K562 (cell line): ENCODE results near the gene IL5. TPM values are rescaled to one million over a fixed set of nuclear protein-coding genes. Genes with fewer than 3 reads are reported as not detected.

Experiments used
- DDX20 ChIP-seq: fragments of 450-650 bp; IDR thresholded peaks from 2 replicates; pipeline ENCODE4 v1.6.1; 2016; ENCODE audit warnings: missing genetic modification characterization, low read depth, mild to moderate bottlenecking, missing compliant biosample characterization, moderate library complexity
- DMBX1 ChIP-seq: fragments of 250-450 bp; sonication (Bioruptor Pico); IDR thresholded peaks from 2 replicates; pipeline ENCODE4 v1.8.0; 2022; ENCODE audit warnings: inconsistent platforms, mild to moderate bottlenecking, moderate library complexity, borderline replicate concordance
- GABPB2 ChIP-seq: fragments of 250-450 bp; sonication (Bioruptor Pico); conservative IDR thresholded peaks from 2 replicates; pipeline ENCODE4 v1.5.1; 2021; ENCODE audit warnings: mild to moderate bottlenecking
- HDAC2 ChIP-seq: fragments of 450-650 bp; IDR thresholded peaks from 2 replicates; pipeline ENCODE4 v1.6.1; 2016; ENCODE audit warnings: mild to moderate bottlenecking
- HMGN3 ChIP-seq: IDR thresholded peaks from 2 replicates; pipeline ENCODE4 v1.6.1; 2011; ENCODE audit warnings: borderline replicate concordance, low read depth, mild to moderate bottlenecking, mixed read lengths, low read length; ENCODE audit not compliant: insufficient read length; ENCODE audit errors: extremely low read depth
- HSF4 ChIP-seq: fragments of 250-450 bp; sonication (Bioruptor Pico); IDR thresholded peaks from 2 replicates; pipeline ENCODE4 v2.1.2; 2022; ENCODE audit warnings: mild to moderate bottlenecking, moderate library complexity, borderline replicate concordance
- ILF3 ChIP-seq: fragments of 450-650 bp; IDR thresholded peaks from 2 replicates; pipeline ENCODE4 v1.6.1; 2018; ENCODE audit warnings: antibody characterized with exemption, mild to moderate bottlenecking, moderate library complexity, borderline replicate concordance
- JUND ChIP-seq, 2 experiments: IDR thresholded peaks; 2 replicates in 1 of 2; 3 replicates in 1 of 2; pipeline ENCODE4 v1.6.1; 2011; ENCODE audit warnings: borderline replicate concordance in 2 of 2, low read depth in 2 of 2, low read length in 2 of 2, improper control_type of control experiment in 1 of 2, missing biosample characterization in 1 of 2, missing genetic modification characterization in 1 of 2, missing genetic modification reagents in 1 of 2
- LEF1 ChIP-seq: fragments of 450-650 bp; IDR thresholded peaks from 2 replicates; pipeline ENCODE4 v1.6.1; 2016; ENCODE audit warnings: mild to moderate bottlenecking
- MAFG ChIP-seq: fragments of 450-650 bp; conservative IDR thresholded peaks from 2 replicates; pipeline ENCODE4 v1.6.1; 2016; ENCODE audit warnings: missing genetic modification characterization, missing compliant biosample characterization
- NFE2 ChIP-seq: IDR thresholded peaks from 2 replicates; pipeline ENCODE4 v1.6.1; 2014; ENCODE audit warnings: antibody characterized with exemption, low read depth
- NFRKB ChIP-seq: fragments of 450-650 bp; IDR thresholded peaks from 2 replicates; pipeline ENCODE4 v1.6.1; 2016; ENCODE audit warnings: low read depth
- POLR3A ChIP-seq: IDR thresholded peaks from 2 replicates; pipeline ENCODE4 v1.6.1; 2011; ENCODE audit warnings: borderline replicate concordance, mild to moderate bottlenecking, moderate library complexity; ENCODE audit not compliant: insufficient read length, insufficient read depth; ENCODE audit errors: extremely low read depth
- RBBP5 ChIP-seq: fragments of 200-600 bp; sonication (generic); IDR thresholded peaks from 2 replicates; pipeline ENCODE4 v1.6.1; 2012; ENCODE audit warnings: borderline replicate concordance, mild to moderate bottlenecking, low read length, control low read depth, inconsistent platforms; ENCODE audit not compliant: insufficient read depth, poor library complexity, severe bottlenecking
- SAFB ChIP-seq: fragments of 200-400 bp; formaldehyde crosslinking; IDR thresholded peaks from 2 replicates; pipeline ENCODE4 v1.6.1; 2017; ENCODE audit warnings: low read depth, low read length, borderline replicate concordance
- SMAD4 ChIP-seq: fragments of 250-450 bp; sonication (Bioruptor Pico); conservative IDR thresholded peaks from 2 replicates; pipeline ENCODE4 v1.8.0; 2021; ENCODE audit warnings: inconsistent platforms, mild to moderate bottlenecking, moderate library complexity
- SMARCC2 ChIP-seq: fragments of 450-650 bp; IDR thresholded peaks from 2 replicates; pipeline ENCODE4 v1.6.1; 2017; ENCODE audit warnings: antibody characterized with exemption, moderate library complexity, mild to moderate bottlenecking, low read depth
- TBL1XR1 ChIP-seq, 2 experiments: IDR thresholded peaks; 2 replicates each; pipeline ENCODE4 v1.6.1; 2012; ENCODE audit warnings: improper control_type of control experiment in 2 of 2, low read length in 2 of 2, mild to moderate bottlenecking in 1 of 2
- TRIM28 ChIP-seq: fragments of 450-650 bp; IDR thresholded peaks from 2 replicates; pipeline ENCODE4 v1.6.1; 2017
- YY1 ChIP-seq, 3 experiments: IDR thresholded peaks; 2 replicates each; pipeline ENCODE4 v1.6.1; 2011; ENCODE audit warnings: low read length in 2 of 3, mild to moderate bottlenecking in 2 of 3, moderate library complexity in 2 of 3, borderline replicate concordance in 1 of 3, control low read depth in 1 of 3, low read depth in 1 of 3; ENCODE audit not compliant: insufficient read depth in 3 of 3, insufficient replicate concordance in 2 of 3, control insufficient read depth in 1 of 3, insufficient read length in 1 of 3; ENCODE audit errors: extremely low read depth in 1 of 3
- ZBTB17 ChIP-seq: fragments of 450-650 bp; formaldehyde crosslinking; IDR thresholded peaks from 2 replicates; pipeline ENCODE4 v1.4.0; 2020; ENCODE audit warnings: mild to moderate bottlenecking
- ZNF133 ChIP-seq: fragments of 250-450 bp; sonication (Bioruptor Pico); IDR thresholded peaks from 2 replicates; pipeline ENCODE4 v1.4.0; 2020; ENCODE audit warnings: mild to moderate bottlenecking
- ZNF197 ChIP-seq: fragments of 200-800 bp; sonication (Bioruptor generic); IDR thresholded peaks from 2 replicates; pipeline ENCODE4 v1.6.1; 2016; ENCODE audit warnings: low read depth, missing genetic modification characterization, missing compliant biosample characterization
- polyA plus RNA-seq, 8 experiments: library from polyadenylated mRNA; depleted of rRNA in 4 of 8; stranded (reverse) in 5 of 8; unstranded in 3 of 8; fragments of >200 nt; fragmentation: Nextera tagmentation in 2 of 8; fragmentation: Illumina TruSeq in 1 of 8; extraction: Ambion mirVana in 2 of 8; extraction: Trizol in 1 of 8; gene quantifications; 2 replicates each; pipeline versions ENCODE4 v1.2.1 to v1.2.3, GENCODE V29; 2011 to 2014; ENCODE audit warnings: inconsistent platforms in 1 of 8, missing spikeins in 1 of 8
- total RNA-seq, 7 experiments: library from RNA; depleted of rRNA in 6 of 7; stranded (reverse); fragments of >200 nt in 6 of 7; fragmentation: Illumina TruSeq in 2 of 7; extraction: Trizol in 2 of 7; gene quantifications; 2 replicates each; pipeline versions ENCODE4 v1.2.1 to v1.2.3, GENCODE V29; 2011 to 2021; ENCODE audit warnings: low replicate concordance in 1 of 7
- TF ChIP-seq, protein P1 (sequence below): IDR thresholded peaks from 2 replicates; pipeline ENCODE4 v1.6.1; 2011; ENCODE audit not compliant: insufficient read length; ENCODE audit errors: extremely low read depth
- TF ChIP-seq, protein P2 (sequence below), 2 experiments: IDR thresholded peaks; 2 replicates each; pipeline ENCODE4 v1.6.1; 2012; ENCODE audit warnings: improper control_type of control experiment in 2 of 2, low read depth in 2 of 2, low read length in 2 of 2, borderline replicate concordance in 1 of 2

IL5 gene
- total and polyA plus RNA-seq, 9 of the 15 experiments (the other 6 are each of a cell fraction or from before 2014, with no cell fraction given): 0.44 TPM; not detected in 8

DNA sequence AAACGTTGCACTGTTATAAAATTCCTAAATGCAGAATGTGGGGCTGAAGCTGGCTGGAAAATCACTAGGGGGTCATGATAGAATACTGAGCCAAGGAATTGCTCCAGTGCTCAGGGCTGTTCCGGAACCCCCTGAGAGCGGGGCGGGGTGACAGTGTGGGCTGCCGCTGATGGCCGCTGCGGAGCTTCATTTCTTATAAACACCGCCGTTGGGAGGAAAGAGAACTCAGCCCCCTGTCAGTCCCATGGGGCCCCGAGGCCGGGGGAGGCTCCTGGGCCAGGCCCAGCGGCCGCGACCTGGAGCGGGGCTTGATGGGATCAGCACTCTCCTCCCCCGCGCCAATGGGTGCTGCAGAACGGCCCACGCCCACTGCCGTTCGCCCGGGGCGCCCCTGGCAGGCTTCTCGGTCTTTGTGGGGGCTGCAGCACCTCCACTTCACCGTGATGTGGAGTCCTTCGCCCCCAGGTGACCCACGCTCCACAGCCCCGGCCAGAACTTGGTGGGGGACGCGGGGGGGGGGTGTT is 47.6 kb downstream of the IL5 start (continued):
- TF ChIP-seq TRIM28 (0 out of 2 replicates have a peak, but pooled peaks have one; percentile 33), GABPB2 (CRISPR knock-in tag) (no peak), SAFB (peak; percentile 29; the same call in 1 of the 2 replicates), SMAD4 (CRISPR knock-in tag) (peak; percentile 90), JUND (IDR thresholded peaks at IDR 0.05; ENCODE audit: borderline replicate concordance, low read depth, low read length) (peak; percentile 47), JUND (tag; IDR thresholded peaks at IDR 0.05; ENCODE audit: borderline replicate concordance, low read depth, low read length) (0 out of 3 replicates have a peak, but pooled peaks have one; percentile 54), ZNF133 (CRISPR knock-in tag) (no peak), LEF1 (peak; percentile 95), ZBTB17 (CRISPR knock-in tag) (peak; percentile 65; the same call in 1 of the 2 replicates), NFE2 (peak; percentile 83), NFRKB (peak; percentile 84), DDX20 (no peak), MAFG (tag) (peak; percentile 10), RBBP5 (peak; percentile 69), ZNF197 (peak; percentile 76; the same call in 1 of the 2 replicates), HSF4 (CRISPR knock-in tag) (no peak), POLR3A (no peak), HMGN3 (peak; percentile 99), YY1 (IDR thresholded peaks at IDR 0.05; ENCODE audit: borderline replicate concordance in 1 of 3, control insufficient read depth in 1 of 3, extremely low read depth in 1 of 3, insufficient read depth in 3 of 3, insufficient read length in 1 of 3, insufficient replicate concordance in 2 of 3, low read depth in 1 of 3, low read length in 2 of 3) (peak in 2 of 3 experiments; percentile 67 to 87), DMBX1 (CRISPR knock-in tag) (peak; percentile 23; the same call in 1 of the 2 replicates), TBL1XR1 (IDR thresholded peaks at IDR 0.05; ENCODE audit: low read length in 2 of 2) (peak in 1 of 2 experiments; percentile 72; a peak in 2 of 4 replicates), SMARCC2 (peak; percentile 44; the same call in 1 of the 2 replicates), HDAC2 (peak; percentile 20; the same call in 1 of the 2 replicates), ILF3 (no peak)
- TF ChIP-seq, protein P1, sequence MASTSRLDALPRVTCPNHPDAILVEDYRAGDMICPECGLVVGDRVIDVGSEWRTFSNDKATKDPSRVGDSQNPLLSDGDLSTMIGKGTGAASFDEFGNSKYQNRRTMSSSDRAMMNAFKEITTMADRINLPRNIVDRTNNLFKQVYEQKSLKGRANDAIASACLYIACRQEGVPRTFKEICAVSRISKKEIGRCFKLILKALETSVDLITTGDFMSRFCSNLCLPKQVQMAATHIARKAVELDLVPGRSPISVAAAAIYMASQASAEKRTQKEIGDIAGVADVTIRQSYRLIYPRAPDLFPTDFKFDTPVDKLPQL: no peak
- TF ChIP-seq, protein P2, sequence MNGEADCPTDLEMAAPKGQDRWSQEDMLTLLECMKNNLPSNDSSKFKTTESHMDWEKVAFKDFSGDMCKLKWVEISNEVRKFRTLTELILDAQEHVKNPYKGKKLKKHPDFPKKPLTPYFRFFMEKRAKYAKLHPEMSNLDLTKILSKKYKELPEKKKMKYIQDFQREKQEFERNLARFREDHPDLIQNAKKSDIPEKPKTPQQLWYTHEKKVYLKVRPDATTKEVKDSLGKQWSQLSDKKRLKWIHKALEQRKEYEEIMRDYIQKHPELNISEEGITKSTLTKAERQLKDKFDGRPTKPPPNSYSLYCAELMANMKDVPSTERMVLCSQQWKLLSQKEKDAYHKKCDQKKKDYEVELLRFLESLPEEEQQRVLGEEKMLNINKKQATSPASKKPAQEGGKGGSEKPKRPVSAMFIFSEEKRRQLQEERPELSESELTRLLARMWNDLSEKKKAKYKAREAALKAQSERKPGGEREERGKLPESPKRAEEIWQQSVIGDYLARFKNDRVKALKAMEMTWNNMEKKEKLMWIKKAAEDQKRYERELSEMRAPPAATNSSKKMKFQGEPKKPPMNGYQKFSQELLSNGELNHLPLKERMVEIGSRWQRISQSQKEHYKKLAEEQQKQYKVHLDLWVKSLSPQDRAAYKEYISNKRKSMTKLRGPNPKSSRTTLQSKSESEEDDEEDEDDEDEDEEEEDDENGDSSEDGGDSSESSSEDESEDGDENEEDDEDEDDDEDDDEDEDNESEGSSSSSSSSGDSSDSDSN (IDR thresholded peaks at IDR 0.05; ENCODE audit: borderline replicate concordance in 1 of 2, low read depth in 2 of 2, low read length in 2 of 2): peak; percentile 88 to 94; a peak in 3 of 4 replicates
